Gastroesophageal sphincter (tissue), 3 donors: ENCODE results near the gene CLCN1.

Experiments
- POLR2A ChIP-seq, 2 donors: fragments of 450-650 bp; IDR thresholded peaks; one replicate each; pipeline ENCODE4 v1.6.1; 2017; ENCODE audit warnings: antibody characterized with exemption in 2 of 2, mild to moderate bottlenecking in 2 of 2, moderate library complexity in 1 of 2
- POLR2AphosphoS5 ChIP-seq: sonication (generic); formaldehyde crosslinking; IDR thresholded peaks from one replicate; pipeline ENCODE4 v1.6.1; 2017; ENCODE audit warnings: antibody characterized with exemption
- TF ChIP-seq, protein P1 (sequence below), 4 experiments: fragments of 200-600 bp in 2 of 4; fragments of 450-650 bp in 2 of 4; sonication (generic) in 1 of 4; IDR thresholded peaks; one replicate each; pipeline ENCODE4 v1.5.1; 2017 to 2019; ENCODE audit warnings: antibody characterized with exemption in 4 of 4, mild to moderate bottlenecking in 2 of 4, moderate library complexity in 2 of 4

GRCh38 chr7:143389316-143390103 is 73.6 kb downstream of the CLCN1 start:
- TF ChIP-seq, protein P1, sequence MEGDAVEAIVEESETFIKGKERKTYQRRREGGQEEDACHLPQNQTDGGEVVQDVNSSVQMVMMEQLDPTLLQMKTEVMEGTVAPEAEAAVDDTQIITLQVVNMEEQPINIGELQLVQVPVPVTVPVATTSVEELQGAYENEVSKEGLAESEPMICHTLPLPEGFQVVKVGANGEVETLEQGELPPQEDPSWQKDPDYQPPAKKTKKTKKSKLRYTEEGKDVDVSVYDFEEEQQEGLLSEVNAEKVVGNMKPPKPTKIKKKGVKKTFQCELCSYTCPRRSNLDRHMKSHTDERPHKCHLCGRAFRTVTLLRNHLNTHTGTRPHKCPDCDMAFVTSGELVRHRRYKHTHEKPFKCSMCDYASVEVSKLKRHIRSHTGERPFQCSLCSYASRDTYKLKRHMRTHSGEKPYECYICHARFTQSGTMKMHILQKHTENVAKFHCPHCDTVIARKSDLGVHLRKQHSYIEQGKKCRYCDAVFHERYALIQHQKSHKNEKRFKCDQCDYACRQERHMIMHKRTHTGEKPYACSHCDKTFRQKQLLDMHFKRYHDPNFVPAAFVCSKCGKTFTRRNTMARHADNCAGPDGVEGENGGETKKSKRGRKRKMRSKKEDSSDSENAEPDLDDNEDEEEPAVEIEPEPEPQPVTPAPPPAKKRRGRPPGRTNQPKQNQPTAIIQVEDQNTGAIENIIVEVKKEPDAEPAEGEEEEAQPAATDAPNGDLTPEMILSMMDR (IDR thresholded peaks at IDR 0.05), result no peak
- no peak for TF ChIP-seq POLR2AphosphoS5
- TF ChIP-seq POLR2A (IDR thresholded peaks at IDR 0.05), result no peak
